HUES64 (cell line): Measurements from ENCODE around the gene TLE3.

Experiments used
- H3K27ac ChIP-seq: 2 replicates; pipeline ENCODE4 v1.7.0; 2013; ENCODE audit warnings: low read depth, low read length, inconsistent platforms
- H3K27me3 ChIP-seq: 2 replicates; pipeline ENCODE4 v1.6.1; 2013; ENCODE audit warnings: mild to moderate bottlenecking, low read length; ENCODE audit not compliant: insufficient read depth
- H3K36me3 ChIP-seq: 2 replicates; pipeline ENCODE4 v1.6.1; 2013; ENCODE audit warnings: mild to moderate bottlenecking, low read length; ENCODE audit not compliant: insufficient read depth
- H3K4me1 ChIP-seq: 2 replicates; pipeline ENCODE4 v1.6.1; 2013; ENCODE audit warnings: mild to moderate bottlenecking, low read length, moderate library complexity; ENCODE audit not compliant: insufficient read depth
- H3K4me3 ChIP-seq: 2 replicates; pipeline ENCODE4 v1.5.1; 2013; ENCODE audit warnings: mild to moderate bottlenecking, low read length, moderate library complexity
- H3K9ac ChIP-seq: 2 replicates; pipeline ENCODE4 v1.6.1; 2013; ENCODE audit warnings: mild to moderate bottlenecking, low read depth, low read length
- H3K9me3 ChIP-seq: 2 replicates; pipeline ENCODE4 v1.6.1; 2013; ENCODE audit warnings: low read depth, low read length; ENCODE audit not compliant: insufficient read depth
- WGBS: fragments of 150-250, 120-280 bp; methylation state at CpG from one replicate; pipeline ENCODE4 v1.1.7; 2013; ENCODE audit warnings: missing lambda C conversion rate; 5-methylcytosine and 5-hydroxymethylcytosine counted together

The TLE3 gene

GRCh38 chr15:70066447-70066846 lies 31.3 kb downstream of the TLE3 start:
- H3K9ac ChIP-seq, result no peak overlapping the region
- H3K27ac ChIP-seq, result no peak overlapping the region
- H3K4me1 ChIP-seq, result no peaks in the 10 kb centered on the region
- no peaks in the 10 kb centered on the region for H3K27me3 ChIP-seq
- H3K4me3 ChIP-seq, result no peak overlapping the region
- peaks cover 91% of the 10 kb centered on the region for H3K36me3 ChIP-seq
- WGBS, result 94% methylated on average over 5 of the region's 5 CpGs
- H3K9me3 ChIP-seq, result no peaks in the 10 kb centered on the region

- Histone ChIP-seq H3K36me3 (peaks cover 91% of the 10 kb centered on the region), H3K27ac (no peak overlapping the region), H3K4me3 (no peak overlapping the region), H3K4me1 (no peaks in the 10 kb centered on the region), H3K9ac (no peak overlapping the region), H3K9me3 (no peaks in the 10 kb centered on the region), H3K27me3 (no peaks in the 10 kb centered on the region)
- WGBS, result 95% methylated on average over 11 of the region's 12 CpGs
These were observed 31.7 kb downstream of the TLE3 start for GRCh38 chr15:70066004-70066403.

GRCh38 chr15:70065006-70065722 lies 32.6 kb downstream of the TLE3 start:
- Histone ChIP-seq H3K4me1 (no peaks in the 10 kb centered on the region), H3K27ac (no peak overlapping the region), H3K36me3 (peaks cover 90% of the 10 kb centered on the region), H3K9me3 (no peaks in the 10 kb centered on the region), H3K9ac (no peak overlapping the region), H3K4me3 (no peak overlapping the region), H3K27me3 (no peaks in the 10 kb centered on the region)
- 95% methylated on average over 6 of the region's 6 CpGs for WGBS

GRCh38 chr15:70064441-70064840 lies 33.3 kb downstream of the TLE3 start:
- no peak overlapping the region for H3K27ac ChIP-seq
- 95% methylated on average over 4 of the region's 4 CpGs for WGBS
- H3K9ac ChIP-seq, result no peak overlapping the region
- no peaks in the 10 kb centered on the region for H3K9me3 ChIP-seq
- no peak overlapping the region for H3K4me3 ChIP-seq
- no peaks in the 10 kb centered on the region for H3K27me3 ChIP-seq
- H3K36me3 ChIP-seq, result peaks cover 90% of the 10 kb centered on the region
- no peaks in the 10 kb centered on the region for H3K4me1 ChIP-seq

- Histone ChIP-seq H3K27me3 (no peaks in the 10 kb centered on the region), H3K9ac (no peak overlapping the region), H3K27ac (no peak overlapping the region), H3K36me3 (peaks cover 90% of the 10 kb centered on the region), H3K9me3 (no peaks in the 10 kb centered on the region), H3K4me3 (no peak overlapping the region), H3K4me1 (no peaks in the 10 kb centered on the region)
- WGBS, result 95% methylated on average over 7 of the region's 7 CpGs
These were observed 33.7 kb downstream of the TLE3 start for GRCh38 chr15:70063980-70064379.

- no peak overlapping the region for H3K9ac ChIP-seq
- WGBS, result 91% methylated on average over 17 of the region's 17 CpGs
- H3K4me3 ChIP-seq, result no peak overlapping the region
- H3K9me3 ChIP-seq, result no peaks in the 10 kb centered on the region
- no peaks in the 10 kb centered on the region for H3K27me3 ChIP-seq
- peaks cover 90% of the 10 kb centered on the region for H3K36me3 ChIP-seq
- H3K4me1 ChIP-seq, result no peaks in the 10 kb centered on the region
- no peak overlapping the region for H3K27ac ChIP-seq
These were observed 34.3 kb downstream of the TLE3 start for GRCh38 chr15:70063261-70063925.

- Histone ChIP-seq H3K9me3 (no peaks in the 10 kb centered on the region), H3K36me3 (peaks cover 94% of the 10 kb centered on the region), H3K27me3 (no peaks in the 10 kb centered on the region), H3K4me1 (no peaks in the 10 kb centered on the region), H3K9ac (no peak overlapping the region), H3K27ac (no peak overlapping the region), H3K4me3 (no peak overlapping the region)
- WGBS, result 94% methylated on average over 29 of the region's 29 CpGs
These were observed 35.3 kb downstream of the TLE3 start for GRCh38 chr15:70062321-70062956.

GRCh38 chr15:70061696-70062270 lies 35.9 kb downstream of the TLE3 start:
- Histone ChIP-seq H3K27ac (no peak overlapping the region), H3K9ac (no peak overlapping the region), H3K9me3 (no peaks in the 10 kb centered on the region), H3K4me1 (no peaks in the 10 kb centered on the region), H3K27me3 (no peaks in the 10 kb centered on the region), H3K36me3 (peaks cover 95% of the 10 kb centered on the region), H3K4me3 (no peak overlapping the region)
- 96% methylated on average over 15 of the region's 15 CpGs for WGBS

GRCh38 chr15:70060993-70061305 lies 36.8 kb downstream of the TLE3 start:
- 95% methylated on average over 8 of the region's 8 CpGs for WGBS
- H3K9ac ChIP-seq, result no peak overlapping the region
- H3K4me3 ChIP-seq, result no peak overlapping the region
- H3K36me3 ChIP-seq, result peaks cover 94% of the 10 kb centered on the region
- H3K4me1 ChIP-seq, result no peaks in the 10 kb centered on the region
- H3K9me3 ChIP-seq, result no peaks in the 10 kb centered on the region
- no peaks in the 10 kb centered on the region for H3K27me3 ChIP-seq
- no peak overlapping the region for H3K27ac ChIP-seq

- H3K9me3 ChIP-seq, result no peaks in the 10 kb centered on the region
- peaks cover 96% of the 10 kb centered on the region for H3K36me3 ChIP-seq
- no peak overlapping the region for H3K27ac ChIP-seq
- no peak overlapping the region for H3K9ac ChIP-seq
- H3K4me3 ChIP-seq, result no peak overlapping the region
- no peaks in the 10 kb centered on the region for H3K4me1 ChIP-seq
- 93% methylated on average over 26 of the region's 26 CpGs for WGBS
- no peaks in the 10 kb centered on the region for H3K27me3 ChIP-seq
These were observed 37.3 kb downstream of the TLE3 start for GRCh38 chr15:70060214-70060992.
